Measurements from ENCODE around the gene ATP6V1G1.

DNA sequence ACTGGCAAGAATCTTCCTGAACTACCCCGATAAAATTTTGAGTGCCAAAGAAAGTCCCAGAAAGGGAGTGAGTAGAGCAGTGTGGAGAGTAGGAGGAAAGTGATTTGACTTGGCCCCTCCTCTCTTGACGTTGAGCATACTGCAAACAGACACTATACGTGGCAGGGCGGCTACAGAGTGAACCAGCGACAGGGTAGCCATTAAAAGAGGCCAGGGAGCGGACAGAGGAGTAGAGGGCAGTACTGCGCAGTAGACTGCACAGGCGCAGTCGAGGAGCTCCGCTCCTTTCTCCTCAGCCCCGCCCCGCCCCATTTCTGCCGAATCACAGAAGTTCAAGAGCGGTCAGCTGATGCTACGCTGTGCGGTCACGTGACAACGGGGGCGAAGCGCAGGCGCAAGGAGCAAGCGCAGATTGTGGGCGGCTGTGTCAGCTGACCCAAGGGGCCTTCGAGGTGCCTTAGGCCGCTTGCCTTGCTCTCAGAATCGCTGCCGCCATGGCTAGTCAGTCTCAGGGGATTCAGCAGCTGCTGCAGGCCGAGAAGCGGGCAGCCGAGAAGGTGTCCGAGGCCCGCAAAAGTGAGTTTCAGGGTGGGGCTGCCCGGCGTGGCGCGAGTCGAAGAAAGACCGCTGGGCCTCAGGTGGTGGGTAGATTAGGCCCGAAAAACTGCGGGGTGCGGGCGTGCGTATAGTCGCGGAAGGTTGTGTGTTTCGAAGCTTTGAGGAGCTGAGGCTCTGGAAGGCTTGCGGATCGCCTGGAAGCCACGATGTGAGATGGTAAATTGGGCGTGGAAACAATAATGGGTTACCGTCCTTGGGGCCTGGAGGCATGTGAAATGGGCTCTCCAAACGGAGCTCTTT, at the start of gene ATP6V1G1:
- TF ChIP-seq CTCF (IDR thresholded peaks at IDR 0.05) (peak in 2 of 6 experiments; percentile 3 to 42), POLR2A (IDR thresholded peaks at IDR 0.05) (peak in 3 of 4 donors; percentile 94 to 98 (median 95)), EP300 (IDR thresholded peaks at IDR 0.05) (peak in 1 of 4 donors; percentile 68)

All from upper lobe of left lung (tissue), 4 donors.